NT2/D1 (cell line): ENCODE measurements around the gene LRRC75A.

Experiments
- SUZ12 ChIP-seq: IDR thresholded peaks from 2 replicates; pipeline ENCODE4 v1.6.1; 2011; ENCODE audit not compliant: insufficient read length, insufficient read depth; ENCODE audit errors: extremely low read depth
- YY1 ChIP-seq: IDR thresholded peaks from 2 replicates; pipeline ENCODE4 v1.6.1; 2011; ENCODE audit not compliant: insufficient read length, insufficient read depth

DNA sequence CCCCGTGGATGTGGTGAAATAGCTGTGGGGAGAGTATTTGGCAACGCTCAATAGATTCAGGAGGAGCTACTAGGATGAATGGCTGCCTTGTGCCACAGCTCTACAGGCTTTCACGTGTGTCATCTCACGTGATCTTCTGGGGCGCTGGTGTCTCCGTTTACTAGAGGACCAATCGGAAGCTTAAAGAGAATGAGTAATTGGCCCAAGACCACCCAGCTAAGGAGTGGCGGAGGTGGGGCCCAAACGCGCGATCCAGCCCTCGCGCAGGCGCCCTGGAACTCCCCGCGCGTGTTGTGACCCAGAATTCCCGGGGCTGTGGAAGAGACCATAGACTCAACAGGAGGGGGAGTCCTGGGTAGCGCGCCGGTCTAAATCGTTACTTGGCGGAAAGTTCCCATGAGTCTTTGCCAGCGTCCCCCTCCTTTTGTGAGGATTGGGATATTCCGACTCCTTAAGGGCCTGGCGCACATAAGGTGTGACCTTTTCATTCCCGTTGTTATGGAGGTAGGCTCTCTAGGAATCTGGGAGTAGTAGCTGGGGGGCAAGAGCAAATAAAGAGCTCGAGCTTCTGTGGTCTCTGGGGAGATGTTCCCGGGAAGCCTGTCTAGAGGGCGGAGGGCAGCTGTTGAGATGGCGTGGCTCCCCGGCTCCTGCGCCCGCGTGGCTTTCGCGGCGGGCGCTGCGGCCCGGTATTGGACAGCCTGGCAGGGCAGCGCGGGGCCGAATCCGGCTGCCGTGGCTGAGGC, 53.3 kb downstream of the LRRC75A start:
- TF ChIP-seq YY1 (peak; percentile 54), SUZ12 (no peak)
